Measurements from ENCODE around the gene NRXN3.

Gene NRXN3

DNA sequence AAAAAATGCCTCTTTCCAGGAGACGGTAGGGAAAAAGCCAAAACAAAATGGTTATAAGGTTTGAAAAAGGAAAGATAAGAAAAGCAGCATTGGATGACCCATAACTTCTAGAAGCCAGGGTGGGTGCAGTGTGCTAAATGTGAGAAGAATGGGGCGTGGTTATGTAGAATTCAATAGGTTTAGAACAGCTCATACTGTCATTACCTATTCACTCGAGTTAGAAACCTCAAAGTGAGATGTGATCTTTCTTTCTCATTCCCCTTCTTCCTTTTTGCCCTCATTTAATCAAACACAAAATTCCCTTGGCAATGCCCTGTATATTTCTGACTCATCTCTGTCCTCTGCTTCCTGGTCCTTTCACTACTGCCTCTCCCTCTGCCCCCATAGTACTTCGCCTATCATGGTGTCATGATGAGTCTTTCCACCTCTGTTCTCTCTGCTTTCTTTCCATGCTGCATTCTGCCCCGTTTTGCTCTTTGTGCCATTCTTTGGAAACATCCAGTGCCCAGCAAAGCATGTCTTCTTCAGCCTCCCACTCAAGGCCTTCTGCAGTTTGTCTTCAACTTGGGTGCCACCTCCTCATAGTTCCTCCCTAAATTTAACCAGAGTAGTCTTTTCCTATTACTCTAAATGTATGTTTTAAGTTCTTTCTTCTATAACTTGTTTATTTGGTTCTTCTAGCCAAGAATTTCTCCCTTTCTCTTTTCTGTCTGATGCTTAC, 496.3 kb downstream of the NRXN3 start:
- no peak for DNase-seq

GRCh38 chr14:78667141-78667540, 497.0 kb downstream of the NRXN3 start:
- no peak for DNase-seq

DNA sequence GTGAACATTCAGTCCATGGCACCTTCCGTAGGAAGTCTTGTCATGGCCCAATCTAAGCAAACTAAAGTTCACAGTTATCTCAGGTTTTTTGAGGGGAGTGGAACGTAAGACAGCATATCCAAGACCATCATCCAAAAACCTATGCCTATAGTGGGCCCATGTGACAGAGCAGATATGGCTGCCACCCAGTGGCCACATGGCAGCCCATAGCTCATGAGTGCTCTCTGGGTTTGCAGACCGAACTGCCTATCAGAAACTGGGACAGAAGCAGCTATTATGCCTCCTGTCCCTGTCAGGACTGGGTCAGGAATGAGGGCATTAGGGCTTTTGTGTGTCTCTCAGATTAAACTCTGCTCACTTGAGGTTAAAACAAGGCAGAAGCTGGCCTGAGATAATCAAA, 503.7 kb downstream of the NRXN3 start:
- DNase-seq, result no peak

GRCh38 chr14:78674820-78675219, 504.6 kb downstream of the NRXN3 start:
- DNase-seq, result no peak

DNA sequence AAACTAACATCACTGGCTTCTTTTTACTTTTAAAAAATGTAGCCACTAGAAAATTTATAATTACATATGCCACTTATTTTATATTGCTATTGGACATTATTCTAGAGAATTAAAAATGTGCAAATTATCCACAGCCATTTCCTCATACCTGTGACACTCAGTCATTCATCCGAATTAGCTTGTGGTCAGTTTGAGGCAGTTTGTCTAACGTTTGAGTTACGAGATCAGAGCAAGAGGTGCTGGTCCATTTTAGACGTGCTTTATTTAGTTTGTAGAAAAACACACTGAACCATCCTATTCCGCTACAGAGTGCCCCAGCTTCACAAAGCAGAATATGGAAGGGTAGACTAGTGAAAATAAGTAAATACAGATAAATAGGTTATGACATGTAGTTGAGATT, 513.0 kb downstream of the NRXN3 start:
- no peak for DNase-seq

- no peak for DNase-seq
Measured at GRCh38 chr14:78683981-78684380, 513.8 kb downstream of the NRXN3 start.

- DNase-seq, result no peak
Measured at GRCh38 chr14:78688503-78688902, 518.3 kb downstream of the NRXN3 start.

DNA sequence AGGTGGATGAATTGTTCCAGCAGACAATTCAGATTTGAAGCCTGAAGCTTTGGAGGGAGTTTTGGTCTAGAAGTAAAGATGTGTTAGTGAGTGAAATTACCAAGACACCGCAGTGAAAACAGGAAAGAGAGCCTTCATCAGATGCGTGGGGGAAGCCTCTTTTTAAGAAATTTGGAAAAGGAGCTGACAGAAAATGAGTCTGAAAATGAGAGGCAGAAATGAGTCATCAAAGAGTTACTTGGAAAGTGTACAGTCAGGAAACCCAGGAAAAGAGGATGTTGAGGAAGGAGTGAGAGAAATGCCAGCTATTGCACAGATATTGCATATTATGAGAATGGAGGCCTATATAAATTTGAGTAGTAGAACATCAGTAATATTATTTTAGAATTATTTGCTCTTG, 520.7 kb downstream of the NRXN3 start:
- DNase-seq, result no peak

DNA sequence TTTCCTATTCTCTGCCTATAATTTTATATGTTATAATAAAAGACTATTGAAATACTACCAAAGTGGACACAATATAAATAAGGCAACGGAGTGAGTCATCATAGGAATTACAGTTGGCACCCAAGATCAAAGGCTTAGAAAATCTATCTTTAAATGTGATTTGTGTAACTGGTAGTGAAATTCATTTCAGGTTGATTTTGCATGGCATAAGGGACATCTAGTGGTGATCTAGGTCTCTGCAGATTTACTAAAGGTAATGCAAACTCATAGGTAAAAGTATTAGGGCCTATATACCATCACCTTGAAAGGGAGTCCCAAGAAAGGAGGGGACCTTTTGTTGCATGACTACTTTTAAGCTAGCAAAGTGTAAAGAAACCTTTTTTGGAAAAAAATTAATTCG, 527.2 kb downstream of the NRXN3 start:
- no peak for DNase-seq

DNA sequence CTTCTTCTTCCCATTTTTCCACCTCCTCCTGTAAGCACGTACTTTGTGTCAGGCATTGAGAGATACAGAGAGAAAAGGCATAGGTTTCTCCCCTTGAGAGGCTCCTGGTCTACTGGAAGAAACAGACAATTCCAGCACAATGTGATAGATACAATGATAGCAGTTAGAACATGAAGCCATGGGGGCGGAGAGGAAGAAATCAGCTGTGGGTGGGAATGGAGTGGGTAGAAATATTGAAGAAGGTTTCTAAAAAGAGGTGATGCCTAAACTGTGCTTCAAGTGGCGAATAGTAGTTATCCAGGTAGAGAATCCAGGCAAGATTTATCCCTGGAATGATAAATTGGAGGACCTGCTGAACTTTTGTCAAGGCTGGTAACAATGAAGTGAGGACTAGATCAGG, 528.8 kb downstream of the NRXN3 start:
- DNase-seq, result no peak

DNA sequence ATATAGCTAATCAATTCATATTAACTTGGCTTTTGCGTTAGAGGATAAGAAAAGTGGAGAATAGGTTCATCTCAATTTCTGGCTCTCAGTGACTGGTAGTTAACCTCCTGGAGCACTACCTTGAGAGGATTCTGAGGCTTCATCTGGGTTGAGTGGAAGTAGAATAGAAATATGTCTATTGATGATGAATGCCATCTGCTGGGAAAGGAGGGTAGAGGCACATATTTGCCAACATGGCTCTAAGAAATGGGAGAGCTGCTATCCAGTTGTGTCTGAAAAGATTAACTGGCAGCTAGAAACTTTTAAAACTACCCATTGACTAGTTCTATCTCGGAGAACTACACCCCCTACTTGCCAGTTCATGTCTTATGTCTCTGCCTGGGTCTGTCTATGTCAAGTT, 530.1 kb downstream of the NRXN3 start:
- no peak for DNase-seq

DNA sequence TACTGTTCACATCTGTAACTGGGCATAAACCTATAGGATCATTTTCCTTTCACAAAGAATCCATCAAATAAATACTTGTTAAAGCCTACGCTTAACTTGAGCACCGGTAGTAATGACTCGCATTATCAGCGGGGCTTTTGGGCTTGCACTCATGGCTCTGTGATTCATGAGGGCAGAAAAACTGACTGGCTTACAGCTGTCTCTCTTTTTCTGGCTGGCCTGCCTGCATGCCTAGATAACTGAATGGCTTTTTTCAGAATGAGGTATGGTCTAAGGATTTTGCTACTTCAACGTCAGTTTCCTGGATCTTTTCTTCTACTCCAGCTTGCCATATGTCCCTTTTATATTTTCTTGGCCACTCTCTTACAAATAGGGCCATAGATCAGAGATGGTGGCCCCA, 531.1 kb downstream of the NRXN3 start:
- DNase-seq, result no peak

- DNase-seq, result no peak
Measured at GRCh38 chr14:78704965-78705364, 534.8 kb downstream of the NRXN3 start.

- DNase-seq, result no peak
Measured at GRCh38 chr14:78705989-78706388, 535.8 kb downstream of the NRXN3 start.

- DNase-seq, result no peak
Measured at GRCh38 chr14:78709795-78710557, 539.8 kb downstream of the NRXN3 start.

DNA sequence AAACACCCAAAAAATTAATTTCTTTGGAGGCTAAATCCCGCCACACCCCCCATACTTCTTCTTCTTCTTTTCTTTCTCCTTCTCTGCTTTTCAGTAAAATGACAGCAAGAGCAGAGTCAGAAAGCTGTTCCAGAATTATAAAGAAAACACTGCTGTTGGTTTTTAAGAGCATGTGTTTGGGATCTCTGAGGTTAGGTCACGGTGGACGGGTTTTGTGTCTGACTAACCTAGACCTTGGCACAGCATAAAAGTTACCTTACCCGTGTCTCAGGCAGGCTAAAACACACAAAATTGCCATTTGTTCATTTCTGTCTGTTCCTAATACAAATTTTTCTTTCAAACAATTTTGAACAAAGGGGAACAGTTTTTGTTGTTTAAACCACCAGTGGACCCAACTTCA, 540.8 kb downstream of the NRXN3 start:
- no peak for DNase-seq

DNA sequence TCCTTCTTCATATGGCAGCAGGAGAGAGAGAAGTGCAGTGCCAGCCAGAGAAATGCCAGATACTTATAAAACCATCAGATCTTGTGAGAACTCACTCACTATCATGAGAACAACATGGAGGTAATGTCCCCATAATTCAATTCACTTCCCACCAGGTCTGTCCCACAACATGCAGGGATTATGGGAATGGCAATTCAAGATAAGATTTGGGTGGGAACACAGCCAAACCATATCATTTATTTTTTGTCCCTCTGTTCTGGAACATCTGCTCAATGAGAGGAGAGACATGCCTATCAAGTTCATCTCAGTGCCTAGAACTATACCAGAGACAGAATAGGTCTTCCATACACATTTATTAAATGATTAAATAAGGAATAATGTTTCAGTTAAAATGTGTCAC, 543.5 kb downstream of the NRXN3 start:
- no peak for DNase-seq

- DNase-seq, result no peak
Measured at GRCh38 chr14:78714711-78715110, 544.5 kb downstream of the NRXN3 start.

DNA sequence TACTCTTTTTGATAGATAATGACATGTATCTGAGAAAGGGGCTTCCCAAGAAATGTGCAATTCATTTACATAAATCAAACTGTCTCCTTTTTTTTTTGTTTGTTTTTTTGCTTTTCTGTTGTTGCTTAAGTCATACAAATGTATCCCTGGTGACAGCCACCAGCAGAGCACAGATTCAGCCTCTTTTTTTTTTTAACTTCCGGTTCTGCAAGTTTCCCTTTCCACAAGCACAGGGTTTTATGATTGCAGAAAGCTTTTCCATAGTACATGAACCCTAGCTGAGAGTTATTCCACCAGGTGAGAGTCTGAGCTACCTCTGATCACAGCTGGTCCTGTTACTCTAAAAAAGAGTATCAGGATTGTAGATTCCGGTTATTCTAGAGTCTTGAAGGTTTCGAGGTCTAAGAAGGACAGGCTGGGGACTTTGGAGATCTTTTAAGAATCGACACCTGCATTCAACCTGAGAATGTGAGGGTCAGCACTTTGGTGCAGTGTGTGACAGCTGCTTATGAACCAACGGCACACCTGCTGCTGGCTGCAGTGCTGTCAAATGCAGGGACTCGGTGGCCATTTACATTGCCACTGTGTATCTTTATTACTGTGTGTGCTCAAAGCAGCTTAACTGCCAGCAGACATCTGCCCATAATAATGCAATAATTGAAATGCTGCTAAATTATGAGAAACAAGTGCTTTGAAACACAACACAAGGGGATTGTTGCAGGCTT, 551.7 kb downstream of the NRXN3 start:
- DNase-seq, result no peak

DNA sequence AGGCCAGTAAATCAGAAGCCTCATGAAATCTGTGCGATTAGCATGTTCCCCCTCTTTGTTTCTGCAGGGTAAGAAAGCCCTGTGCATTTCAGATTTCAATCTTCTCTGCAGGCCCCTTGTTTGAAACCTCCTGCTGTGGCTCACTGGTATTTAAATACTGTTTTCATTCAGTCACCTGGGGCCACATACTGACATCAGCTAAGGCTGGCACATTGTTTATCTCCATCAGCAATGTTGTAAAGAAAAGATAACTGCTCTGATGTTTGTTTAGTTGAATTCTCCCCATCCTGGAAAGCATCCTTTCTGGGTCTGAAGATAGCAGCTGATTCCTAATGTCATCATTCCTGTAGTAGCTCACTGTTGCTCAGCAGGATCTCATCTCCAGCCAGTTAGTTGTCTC, 554.9 kb downstream of the NRXN3 start:
- DNase-seq, result no peak

- DNase-seq, result no peak
Measured at GRCh38 chr14:78737116-78737515, 566.9 kb downstream of the NRXN3 start.

- DNase-seq, result no peak
Measured at GRCh38 chr14:78737601-78738000, 567.4 kb downstream of the NRXN3 start.

DNA sequence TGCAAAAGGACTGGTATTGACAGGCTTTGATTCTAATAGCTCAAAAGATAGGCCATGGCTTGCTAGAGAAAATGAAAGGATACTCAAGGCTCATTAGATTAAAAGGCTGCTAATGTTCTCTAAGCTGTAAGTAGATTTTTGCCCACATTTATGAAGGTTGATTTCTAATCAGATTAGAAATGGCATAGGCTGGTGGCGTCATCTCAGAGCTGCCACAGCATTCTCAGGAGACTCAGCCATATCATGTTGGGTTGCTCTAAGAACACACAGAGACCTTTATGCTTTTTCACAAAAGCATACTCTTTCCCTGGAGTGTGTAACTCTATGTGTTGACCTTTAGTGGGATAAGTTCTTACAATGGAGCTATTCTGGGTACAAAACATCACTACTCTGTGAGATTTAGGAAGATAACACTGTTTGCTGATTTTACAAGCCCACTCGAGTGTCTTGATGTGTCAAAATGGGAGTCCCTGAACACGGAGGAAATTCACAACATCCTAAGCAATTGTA, 576.0 kb downstream of the NRXN3 start:
- no peak for DNase-seq

- no peak for DNase-seq
Measured at GRCh38 chr14:78747813-78748212, 577.6 kb downstream of the NRXN3 start.

All from activated gamma-delta T cell treated with Interleukin-2 at 50 U/mL for 16 hours (primary cell).